Endothelial cell of umbilical vein (primary cell): ENCODE measurements around the gene PHC2. TPM values are rescaled to one million over a fixed set of nuclear protein-coding genes. Genes with fewer than 3 reads are reported as not detected.
A peak's percentile ranks its signal among the peaks of the same experiment; 100 is the strongest.

ENCODE experiments used
- Bru-seq: library from RNA; stranded (reverse); fragments of 400-500 nt; gene quantifications from one replicate; lab custom pipeline; 2021; lab: Mats Ljungman, UMichigan
- BruChase-seq, 2 experiments: library from RNA; stranded (reverse); fragments of 400-500 nt; gene quantifications; one replicate each; lab custom pipeline; 2021; lab: Mats Ljungman, UMichigan
- BruUV-seq: library from RNA; stranded (reverse); fragments of 400-500 nt; replicated peaks from 2 replicates; lab custom pipeline; 2021; lab: Mats Ljungman, UMichigan
- CTCF ChIA-PET: fragments of 300-600, 350-600 bp; sonication (Branson Sonifier 250); formaldehyde crosslinking; loops from one replicate; lab custom pipeline; 2021; ENCODE audit warnings: antibody characterized with exemption, inconsistent platforms; lab: Charles Lee
- POLR2A ChIA-PET: fragments of 300-600, 350-600 bp; sonication (Branson Sonifier 250); formaldehyde crosslinking; loops from one replicate; lab custom pipeline; 2021; ENCODE audit warnings: antibody characterized with exemption, inconsistent platforms; lab: Charles Lee
- DNase-seq: peaks from one replicate; pipeline ENCODE4 v3.0.0-alpha.2; 2011; ENCODE audit warnings: low read depth, low spot score
- FAIRE-seq: peaks from 2 replicates; lab custom pipeline; 2011; peaks lifted over from hg19 to GRCh38; lab: Jason Lieb, UNC
- H2AFZ ChIP-seq: 2 replicates; pipeline ENCODE4 v1.6.0; 2012; ENCODE audit warnings: low read depth, low read length, control low read depth, inconsistent platforms
- H3K27ac ChIP-seq: 2 replicates; pipeline ENCODE4 v1.5.1; 2011; ENCODE audit warnings: low read depth, mild to moderate bottlenecking, control low read depth, low read length, moderate library complexity; ENCODE audit not compliant: insufficient read depth
- H3K27me3 ChIP-seq, 2 experiments: 2 replicates each; pipeline versions ENCODE4 v1.6.0 to v1.6.1; 2011; ENCODE audit warnings: low read length in 2 of 2, mixed read lengths in 1 of 2; ENCODE audit not compliant: control insufficient read depth in 2 of 2, insufficient read depth in 2 of 2
- H3K36me3 ChIP-seq, 2 experiments: 2 replicates in 1 of 2; 3 replicates in 1 of 2; pipeline ENCODE4 v1.5.1; 2011; ENCODE audit warnings: low read length in 2 of 2, mild to moderate bottlenecking in 1 of 2, moderate library complexity in 1 of 2; ENCODE audit not compliant: control insufficient read depth in 2 of 2, insufficient read depth in 2 of 2; ENCODE audit errors: extremely low read depth in 1 of 2
- H3K4me1 ChIP-seq: 3 replicates; pipeline ENCODE4 v1.5.1; 2011; ENCODE audit warnings: mild to moderate bottlenecking, low read length; ENCODE audit not compliant: control insufficient read depth, insufficient read depth; ENCODE audit errors: extremely low read depth
- H3K4me2 ChIP-seq: 2 replicates; pipeline ENCODE4 v1.6.1; 2011; ENCODE audit warnings: low read length, control low read depth, mixed read lengths; ENCODE audit not compliant: insufficient read depth
- H3K4me3 ChIP-seq, 3 experiments: fragments of 200-600 bp in 1 of 3; sonication (generic), shearing (Covaris generic) in 1 of 3; replicated peaks in 1 of 3; 2 replicates each; pipeline ENCODE4 v1.5.1; 2011 to 2016; ENCODE audit warnings: control low read depth in 3 of 3, low read length in 3 of 3, mild to moderate bottlenecking in 2 of 3, inconsistent platforms in 1 of 3, low read depth in 1 of 3, moderate library complexity in 1 of 3; ENCODE audit not compliant: insufficient read depth in 1 of 3
- H3K79me2 ChIP-seq: 2 replicates; pipeline ENCODE4 v1.6.0; 2012; ENCODE audit warnings: low read length, inconsistent platforms; ENCODE audit not compliant: control insufficient read depth, insufficient read depth
- H3K9ac ChIP-seq: replicated peaks from 2 replicates; pipeline ENCODE3; 2011; ENCODE audit warnings: low read length, control low read depth; ENCODE audit not compliant: insufficient read depth; ENCODE audit errors: extremely low read depth
- H3K9me1 ChIP-seq: replicated peaks from 3 replicates; pipeline ENCODE4 v1.6.0; 2011; ENCODE audit warnings: mild to moderate bottlenecking, low read length; ENCODE audit not compliant: control insufficient read depth, insufficient read depth; ENCODE audit errors: extremely low read depth
- H3K9me3 ChIP-seq: replicated peaks from 2 replicates; pipeline ENCODE4 v1.5.1; 2012; ENCODE audit warnings: low read length, inconsistent platforms; ENCODE audit not compliant: control insufficient read depth, insufficient read depth
- H4K20me1 ChIP-seq: replicated peaks from 2 replicates; pipeline ENCODE3; 2011; ENCODE audit warnings: mild to moderate bottlenecking, low read length; ENCODE audit not compliant: control insufficient read depth, insufficient read depth; ENCODE audit errors: extremely low read depth
- CTCF ChIP-seq, 2 donors: IDR thresholded peaks; 1 replicate in 1 of 2; 2 replicates in 1 of 2; pipeline ENCODE4 v1.5.1; 2011; ENCODE audit warnings: low read length in 2 of 2, mild to moderate bottlenecking in 2 of 2, moderate library complexity in 2 of 2, control low read depth in 1 of 2, inconsistent platforms in 1 of 2, low read depth in 1 of 2; ENCODE audit not compliant: insufficient read depth in 1 of 2; ENCODE audit errors: extremely low read depth in 1 of 2
- GATA2 ChIP-seq: IDR thresholded peaks from 2 replicates; pipeline ENCODE4 v1.7.0; 2011; ENCODE audit warnings: low read depth, mild to moderate bottlenecking, moderate library complexity, mixed read lengths, low read length; ENCODE audit not compliant: insufficient read length, insufficient read depth
- JUN ChIP-seq: IDR thresholded peaks from 2 replicates; pipeline ENCODE4 v1.6.1; 2011; ENCODE audit warnings: borderline replicate concordance, low read depth; ENCODE audit not compliant: insufficient read length, insufficient read depth
- MAX ChIP-seq: IDR thresholded peaks from 2 replicates; pipeline ENCODE4 v1.6.1; 2011; ENCODE audit not compliant: insufficient read depth, insufficient read length
- MYC ChIP-seq: IDR thresholded peaks from one replicate; pipeline ENCODE4 v1.6.1; 2011; ENCODE audit warnings: mild to moderate bottlenecking, low read depth, low read length
- POLR2A ChIP-seq: IDR thresholded peaks from 2 replicates; pipeline ENCODE4 v1.6.1; 2012; ENCODE audit warnings: low read depth, mild to moderate bottlenecking, control low read depth, low read length
- POLR2AphosphoS5 ChIP-seq: IDR thresholded peaks from 2 replicates; pipeline ENCODE4 v1.6.1; 2012; ENCODE audit warnings: low read depth, mild to moderate bottlenecking, control low read depth, low read length, moderate library complexity; ENCODE audit not compliant: insufficient read depth
- dilution Hi-C: fragments of 300-500 bp; cut with MboI; formaldehyde crosslinking; loops from one replicate; pipeline ENCODE4 v1.15.0; 2019; ENCODE audit warnings: low sequenced_read_pairs; ENCODE audit not compliant: extremely low pct_ligation_motif_present
- intact Hi-C: fragments of 100-400 bp; cut with micrococcal nuclease; formaldehyde crosslinking; loops from one replicate; pipeline ENCODE4 v1.10.0; 2022
- long read RNA-seq: library from polyadenylated mRNA; stranded (forward); transcript quantifications from one replicate; pipeline ENCODE4 v2.0.0, GENCODE V29; 2021
- polyA minus RNA-seq, 3 experiments: library from RNA; depleted of rRNA, polyadenylated mRNA; stranded (reverse); fragments of >200 nt; gene quantifications; 1 replicate in 1 of 3; 2 replicates in 2 of 3; pipeline ENCODE4 v1.2.3, GENCODE V29; 2011
- polyA plus RNA-seq, 4 experiments: library from polyadenylated mRNA; depleted of rRNA in 3 of 4; stranded (reverse) in 3 of 4; unstranded in 1 of 4; fragments of >200 nt; gene quantifications; 2 replicates each; pipeline versions ENCODE4 v1.2.1 to v1.2.3, GENCODE V29; 2011 to 2012; ENCODE audit warnings: missing spikeins in 1 of 4
- total RNA-seq: library from RNA; stranded (reverse); gene quantifications from 2 replicates; pipeline ENCODE4 v1.2.3, GENCODE V29; 2021

PHC2 gene, protein sequence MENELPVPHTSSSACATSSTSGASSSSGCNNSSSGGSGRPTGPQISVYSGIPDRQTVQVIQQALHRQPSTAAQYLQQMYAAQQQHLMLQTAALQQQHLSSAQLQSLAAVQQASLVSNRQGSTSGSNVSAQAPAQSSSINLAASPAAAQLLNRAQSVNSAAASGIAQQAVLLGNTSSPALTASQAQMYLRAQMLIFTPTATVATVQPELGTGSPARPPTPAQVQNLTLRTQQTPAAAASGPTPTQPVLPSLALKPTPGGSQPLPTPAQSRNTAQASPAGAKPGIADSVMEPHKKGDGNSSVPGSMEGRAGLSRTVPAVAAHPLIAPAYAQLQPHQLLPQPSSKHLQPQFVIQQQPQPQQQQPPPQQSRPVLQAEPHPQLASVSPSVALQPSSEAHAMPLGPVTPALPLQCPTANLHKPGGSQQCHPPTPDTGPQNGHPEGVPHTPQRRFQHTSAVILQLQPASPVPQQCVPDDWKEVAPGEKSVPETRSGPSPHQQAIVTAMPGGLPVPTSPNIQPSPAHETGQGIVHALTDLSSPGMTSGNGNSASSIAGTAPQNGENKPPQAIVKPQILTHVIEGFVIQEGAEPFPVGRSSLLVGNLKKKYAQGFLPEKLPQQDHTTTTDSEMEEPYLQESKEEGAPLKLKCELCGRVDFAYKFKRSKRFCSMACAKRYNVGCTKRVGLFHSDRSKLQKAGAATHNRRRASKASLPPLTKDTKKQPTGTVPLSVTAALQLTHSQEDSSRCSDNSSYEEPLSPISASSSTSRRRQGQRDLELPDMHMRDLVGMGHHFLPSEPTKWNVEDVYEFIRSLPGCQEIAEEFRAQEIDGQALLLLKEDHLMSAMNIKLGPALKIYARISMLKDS
- total RNA-seq = 79.0 and 82.3 TPM in 2 replicates
- 59.6 and 65.6 TPM in 2 replicates for polyA plus RNA-seq
- 77.7 and 81.7 TPM in 2 replicates for polyA plus RNA-seq (2011; cell fraction: cytosol; rRNA removed)
- 55.2 and 67.5 TPM in 2 replicates for polyA plus RNA-seq (2011; cell fraction: nucleus; rRNA removed)
- polyA plus RNA-seq (2012) = 57.0 and 62.8 TPM in 2 replicates
- 43.1 and 48.5 TPM in 2 replicates for polyA minus RNA-seq
- polyA minus RNA-seq (2011; cell fraction: cytosol; rRNA and poly(A)+ RNA removed) = 14.2 TPM
- 19.4 and 21.8 TPM in 2 replicates for polyA minus RNA-seq (2011; cell fraction: nucleus; rRNA and poly(A)+ RNA removed)
- Bru-seq, nascent RNA = percentile 87 among the genes with signal in this experiment
- BruChase-seq, experiment 1, labeled RNA remaining after a 6-hour chase = percentile 75 among the genes with signal in this experiment
- percentile 80 among the genes with signal in this experiment for BruChase-seq, experiment 2, labeled RNA remaining after a 2-hour chase
- long read RNA-seq, transcript PHC2-202 (7 exons, 2,550 nt) = major isoform, 85 of 174 reads
- long read RNA-seq, partial matches to known transcripts = 13 of 174 reads
- long read RNA-seq, other reads (novel, unspliced or antisense) = 74 of 174 reads

DNA sequence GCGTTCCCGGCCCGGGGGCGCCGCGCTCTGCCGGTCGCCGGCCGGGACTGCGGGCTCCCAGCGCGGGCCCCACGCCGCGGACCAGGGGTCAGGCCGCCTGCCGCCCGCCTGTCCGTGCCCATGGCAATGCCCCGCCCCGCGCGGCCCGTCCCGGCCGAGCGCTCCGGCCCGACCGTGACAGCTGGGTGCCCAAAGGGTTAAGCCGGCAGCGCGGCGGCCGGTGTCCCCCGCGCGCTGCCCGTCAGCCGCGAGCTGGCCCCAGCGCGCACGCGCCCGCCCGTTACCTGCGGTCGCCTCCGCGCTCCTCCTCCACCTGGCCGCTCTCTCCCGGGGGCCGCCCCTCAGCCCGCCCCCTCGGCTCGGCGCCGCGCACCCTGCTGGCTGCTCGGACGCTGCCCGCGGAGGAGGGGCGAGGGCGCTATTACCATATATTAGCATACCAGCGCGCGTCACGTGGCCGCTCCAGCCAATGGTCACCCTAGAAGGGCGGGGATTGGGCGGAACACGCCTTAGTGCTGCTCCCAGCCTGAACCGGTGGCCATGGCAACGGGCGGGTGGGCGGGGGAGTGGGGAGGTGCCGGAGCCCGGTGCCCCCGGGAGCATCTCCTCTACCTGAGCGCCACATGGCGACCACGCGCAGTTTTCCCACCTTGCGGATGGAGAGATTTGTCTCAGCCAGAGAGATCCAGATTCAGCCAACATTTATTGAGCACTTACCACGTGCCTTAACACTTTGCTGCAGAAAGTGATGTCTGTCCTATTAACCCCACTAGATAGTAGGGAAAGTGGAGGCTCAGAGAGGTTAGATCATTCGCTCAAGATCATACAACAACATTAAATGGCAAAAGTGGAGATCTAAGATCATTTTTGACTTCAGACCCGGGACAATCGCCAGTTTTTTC is at the start of gene PHC2:
TSS of gene PHC2 (minus strand) at position 404 of the 902 bp plus-strand sequence. CDS start 55,556 bp downstream, outside the sequence.
- peak; percentile 96 for DNase-seq
- peak within 1 kb of the TSS; percentile 89 for H2AFZ ChIP-seq
- H3K27me3 ChIP-seq = no peaks in the 10 kb centered on the region
- H3K4me1 ChIP-seq = peaks cover 30% of the 10 kb centered on the region
- POLR2A ChIA-PET = no interaction called here
- H3K4me2 ChIP-seq = peak within 1 kb of the TSS; percentile 79
- TF ChIP-seq GATA2 (no peak), CTCF (IDR thresholded peaks at IDR 0.05; ENCODE audit: extremely low read depth in 1 of 2, insufficient read depth in 1 of 2, low read depth in 1 of 2, low read length in 2 of 2) (peak in 1 of 2 donors; percentile 22), POLR2AphosphoS5 (peak; percentile 23), JUN (no peak), MAX (peak; percentile 95), POLR2A (no peak), MYC (no peak)
- no peaks in the 10 kb centered on the region for H3K9me1 ChIP-seq
- H3K27ac ChIP-seq = peak within 1 kb of the TSS; percentile 2
- H3K79me2 ChIP-seq = no peaks in the 10 kb centered on the region
- peak within 1 kb of the TSS; percentile 36 to 66 (median 55) for H3K4me3 ChIP-seq
- intact Hi-C loops (loop anchor here (1.0 to 5.0 kb wide), 5 partner anchors 24 to 304 kb away; no protein-coding TSS in a partner anchor), dilution Hi-C loops (no loop called here)
- no peaks in the 10 kb centered on the region for H4K20me1 ChIP-seq
- BruUV-seq = no TSS peak
- CTCF ChIA-PET = interaction anchor here (1.0 to 2.1 kb wide), 3 partner anchors 25 to 136 kb away, joined by 3 to 6 read pairs (median 4); no protein-coding TSS in a partner anchor
- peak; percentile 88 for FAIRE-seq
- H3K9ac ChIP-seq = peak within 1 kb of the TSS; percentile 41
- no peaks in the 10 kb centered on the region for H3K36me3 ChIP-seq
- H3K9me3 ChIP-seq = no peaks in the 10 kb centered on the region
